Pons (tissue), 1 donor: Measurements from ENCODE around the gene CTCFL.

Experiments used
- DNase-seq: peaks from one replicate; pipeline ENCODE4 v3.0.0-alpha.2; 2016; ENCODE audit warnings: low spot score

The CTCFL gene

GRCh38 chr20:57464642-57465211 lies 60.2 kb downstream of the CTCFL start:
- DNase-seq, result no peak

GRCh38 chr20:57462781-57463180 lies 62.2 kb downstream of the CTCFL start:
- DNase-seq, result no peak

GRCh38 chr20:57461726-57462125 lies 63.2 kb downstream of the CTCFL start:
- DNase-seq, result no peak

- DNase-seq, result no peak
Observed at GRCh38 chr20:57460781-57461465, 64.0 kb downstream of the CTCFL start.

GRCh38 chr20:57459897-57460296 lies 65.0 kb downstream of the CTCFL start:
- DNase-seq, result no peak

- no peak for DNase-seq
Observed at GRCh38 chr20:57459278-57459677, 65.7 kb downstream of the CTCFL start.

- DNase-seq, result peak; percentile 68
Observed at GRCh38 chr20:57458400-57459160, 66.4 kb downstream of the CTCFL start.

- no peak for DNase-seq
Observed at GRCh38 chr20:57457243-57458095, 67.5 kb downstream of the CTCFL start.

GRCh38 chr20:57456116-57456515 lies 68.8 kb downstream of the CTCFL start:
- no peak for DNase-seq

- DNase-seq, result no peak
Observed at GRCh38 chr20:57455386-57455785, 69.6 kb downstream of the CTCFL start.

- no peak for DNase-seq
Observed at GRCh38 chr20:57451795-57452661, 72.9 kb downstream of the CTCFL start.

- DNase-seq, result no peak
Observed at GRCh38 chr20:57451431-57451794, 73.5 kb downstream of the CTCFL start.

- no peak for DNase-seq
Observed at GRCh38 chr20:57450931-57451330, 74.0 kb downstream of the CTCFL start.

- DNase-seq, result peak; percentile 60
Observed at GRCh38 chr20:57450419-57450818, 74.5 kb downstream of the CTCFL start.

- no peak for DNase-seq
Observed at GRCh38 chr20:57449398-57450354, 75.3 kb downstream of the CTCFL start.

- DNase-seq, result no peak
Observed at GRCh38 chr20:57448764-57449354, 76.1 kb downstream of the CTCFL start.
